Middle frontal gyrus (tissue), 1 donor: ENCODE data around the gene CCDC186.

Experiments
- DNase-seq: peaks from one replicate; pipeline ENCODE4 v3.0.0-alpha.2; 2015; ENCODE audit warnings: low spot score; ENCODE audit errors: extremely low spot score

CCDC186 gene

GRCh38 chr10:114115661-114116445, 58.1 kb downstream of the CCDC186 start:
- no peak for DNase-seq

DNA sequence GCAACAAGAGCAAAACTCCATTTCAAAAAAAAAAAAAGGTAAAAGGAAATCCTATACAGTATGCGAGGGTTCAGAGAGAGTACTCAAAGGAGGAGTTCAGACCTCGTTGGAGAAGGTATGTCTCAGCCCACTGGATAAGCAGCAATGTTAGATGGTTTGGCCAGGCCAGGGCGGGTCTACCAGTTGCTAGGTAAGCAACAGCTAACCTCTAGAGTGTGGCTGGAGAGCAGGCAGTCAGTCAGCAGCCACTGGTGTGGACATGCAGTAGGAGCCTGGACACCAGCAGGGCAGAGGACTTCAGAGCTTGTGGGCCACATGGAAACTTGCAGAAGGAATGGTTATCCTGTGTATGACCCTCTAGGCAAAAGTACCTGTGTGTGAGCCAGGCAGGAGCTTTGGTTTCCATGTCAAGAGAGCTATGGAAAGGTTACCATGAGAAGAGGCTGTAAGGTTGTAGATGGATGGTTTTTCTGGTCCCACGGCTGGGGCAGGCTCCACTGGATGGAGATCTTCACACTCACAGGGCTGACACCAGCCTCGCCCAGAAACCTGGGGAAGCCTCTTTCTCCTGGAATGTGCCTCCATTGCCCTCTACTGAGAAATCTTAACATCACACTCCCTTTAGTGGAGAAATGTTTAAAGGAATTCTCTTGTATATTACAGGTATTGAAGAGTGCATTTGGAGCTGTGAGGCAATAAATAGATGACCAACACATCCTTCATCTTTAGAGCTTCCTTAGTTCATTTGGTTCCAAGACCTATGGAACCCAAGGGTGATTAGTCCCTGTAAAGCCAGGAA, 63.6 kb downstream of the CCDC186 start:
- DNase-seq: no peak

DNA sequence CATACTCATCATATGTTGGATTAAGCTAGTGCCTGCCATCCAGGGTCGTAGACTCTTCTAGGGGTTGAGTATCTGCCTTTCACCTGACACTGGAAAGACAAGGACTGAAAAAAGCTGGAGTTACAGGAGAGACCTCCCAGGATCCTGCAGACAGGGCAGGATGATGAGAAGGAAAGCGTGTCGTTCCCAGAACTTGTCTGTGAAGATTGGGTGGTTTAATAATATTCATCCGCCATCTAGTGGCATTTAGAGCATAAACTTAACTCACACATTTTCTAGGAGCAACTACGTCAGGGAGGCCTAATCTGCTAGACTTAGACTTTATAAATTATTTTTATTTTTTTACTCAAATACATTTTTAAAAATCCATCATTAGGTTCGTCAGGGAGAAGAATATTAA, 70.7 kb downstream of the CCDC186 start:
- peak; percentile 56 for DNase-seq

DNA sequence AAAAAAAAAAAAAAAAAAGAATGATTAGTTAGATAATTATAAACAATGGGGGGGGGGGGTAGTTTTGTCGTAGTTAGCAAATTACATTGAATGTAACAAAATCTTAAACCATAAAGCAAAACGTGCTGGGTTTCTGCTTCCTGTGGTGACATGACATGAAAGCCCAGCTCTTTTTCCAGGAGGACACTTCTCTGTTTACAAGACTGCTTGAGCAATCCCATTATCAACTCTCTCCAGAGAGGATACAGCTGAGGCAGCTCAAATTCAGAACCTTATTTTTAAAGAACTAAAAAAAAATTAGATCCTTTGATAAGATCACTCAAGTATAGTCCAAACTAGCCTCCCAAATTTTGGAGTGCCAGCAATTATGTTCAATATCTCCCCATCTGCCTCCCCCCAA, 71.7 kb downstream of the CCDC186 start:
- no peak for DNase-seq

- no peak for DNase-seq
Measured at GRCh38 chr10:114100848-114101741, 72.9 kb downstream of the CCDC186 start.

GRCh38 chr10:114096864-114097263, 77.1 kb downstream of the CCDC186 start:
- DNase-seq: no peak

DNA sequence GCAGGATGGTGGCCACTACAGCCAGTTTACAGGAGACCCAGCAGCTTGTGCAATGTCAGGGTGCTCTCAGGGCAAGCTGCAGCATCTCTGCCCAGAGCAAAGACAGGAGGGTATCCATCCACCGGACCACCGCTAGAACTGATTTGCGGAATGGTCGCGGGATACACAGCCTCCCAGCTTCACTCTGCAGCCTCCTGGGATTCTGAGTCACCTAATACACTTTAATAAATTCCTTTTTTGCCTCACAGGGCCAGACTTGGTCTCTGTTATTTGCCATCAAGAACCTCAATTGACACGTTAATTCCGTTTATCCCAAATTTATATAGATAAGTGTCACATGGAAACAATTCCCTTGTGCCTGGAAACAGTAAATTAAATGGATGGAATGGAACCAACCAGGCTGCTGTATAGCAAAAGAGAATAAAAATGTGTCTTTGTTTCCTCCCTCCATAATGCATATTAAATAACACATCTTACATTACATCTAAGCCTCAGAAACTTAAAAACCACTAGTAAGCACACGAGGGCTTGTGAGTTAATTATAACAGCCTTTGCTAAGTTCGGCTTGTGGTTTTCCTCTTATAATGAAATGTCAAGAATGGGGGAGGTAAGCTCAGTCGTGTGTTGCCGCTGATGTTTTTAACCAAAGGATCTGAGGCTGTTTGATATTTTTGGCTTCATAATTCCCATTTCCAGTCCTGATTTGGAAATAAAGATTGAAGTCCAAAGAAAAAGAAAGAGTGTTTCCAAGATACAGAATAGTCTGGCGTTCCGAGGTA, 78.3 kb downstream of the CCDC186 start:
- DNase-seq: no peak

DNA sequence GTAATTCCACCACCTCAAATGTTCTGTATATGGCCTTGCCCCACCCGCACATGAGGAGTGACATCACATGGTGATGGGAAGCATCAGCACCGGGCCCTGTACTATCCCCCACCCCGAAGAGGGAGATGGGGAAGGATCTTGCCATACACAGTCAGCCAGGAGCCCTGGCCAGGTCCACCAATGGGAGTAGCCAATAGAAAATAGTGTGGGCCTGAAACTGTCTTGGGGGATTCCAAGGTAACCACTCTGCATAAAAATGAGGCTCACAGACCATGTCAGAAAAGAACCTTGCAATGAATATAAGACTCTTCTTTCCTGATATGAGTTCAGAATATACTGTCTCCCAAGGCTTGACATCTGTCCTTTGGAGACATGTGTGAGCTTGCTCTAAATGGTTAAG, 79.2 kb downstream of the CCDC186 start:
- DNase-seq: no peak

DNA sequence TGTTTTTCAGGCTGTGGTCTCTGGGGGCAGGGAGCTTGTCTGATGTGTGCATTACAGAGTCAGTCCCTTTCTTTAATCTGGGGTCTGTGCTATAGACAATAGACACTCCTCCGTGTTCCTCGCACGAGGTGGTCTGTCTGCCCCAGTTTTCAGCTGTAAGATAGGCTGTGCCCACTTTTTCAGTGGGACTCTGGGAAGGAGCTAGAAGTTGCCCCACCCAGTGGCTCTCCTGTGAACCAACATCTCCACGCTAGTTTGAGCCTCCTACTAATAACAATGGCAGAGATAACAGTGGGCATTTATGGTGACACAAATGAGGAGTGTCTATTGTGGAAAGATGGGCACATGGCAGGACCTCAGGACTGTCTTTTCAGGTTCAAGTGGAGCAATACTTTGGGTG, 86.3 kb downstream of the CCDC186 start:
- DNase-seq: no peak

- DNase-seq: no peak
Measured at GRCh38 chr10:114087255-114087654, 86.7 kb downstream of the CCDC186 start.

GRCh38 chr10:114084215-114084614, 89.8 kb downstream of the CCDC186 start:
- DNase-seq: no peak

DNA sequence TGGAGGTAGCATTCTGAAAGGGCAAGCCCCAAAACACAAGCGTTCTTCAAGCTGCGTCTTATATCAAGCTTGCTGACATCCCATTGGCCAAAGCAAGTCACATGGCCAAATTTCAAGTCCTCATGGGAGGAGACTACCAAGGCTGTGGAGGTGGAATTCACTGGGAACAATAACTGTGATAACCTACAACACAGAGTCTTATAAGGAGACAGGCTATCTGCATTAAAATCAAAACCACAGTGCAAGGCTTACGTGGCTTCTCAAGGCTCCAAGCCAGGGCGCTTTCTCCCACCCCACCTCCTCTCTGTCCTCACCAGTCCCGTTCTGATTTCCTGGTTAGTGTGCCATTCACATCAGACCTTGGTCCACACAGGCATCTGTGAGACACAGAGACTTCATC, 91.0 kb downstream of the CCDC186 start:
- DNase-seq: no peak

- no peak for DNase-seq
Measured at GRCh38 chr10:114081911-114082583, 92.0 kb downstream of the CCDC186 start.

DNA sequence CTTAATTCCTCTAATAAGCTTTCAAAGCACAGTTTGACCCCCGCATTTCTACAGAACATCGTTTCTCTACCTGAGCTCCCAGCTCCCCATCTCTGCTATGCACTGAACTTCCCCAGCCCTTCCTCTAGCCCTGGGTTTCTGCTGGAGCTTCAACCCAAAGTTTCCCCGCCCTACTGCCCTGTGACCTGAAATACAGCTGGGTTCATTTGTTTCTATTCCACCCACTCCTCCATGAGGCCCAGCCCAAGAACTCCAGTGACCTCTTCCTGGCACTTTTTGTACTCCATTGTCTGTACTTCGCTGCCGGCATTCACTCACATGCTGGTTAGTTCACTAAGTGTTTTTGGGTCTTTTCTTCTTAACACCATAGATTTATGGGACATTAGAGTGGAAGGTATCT, 94.6 kb downstream of the CCDC186 start:
- no peak for DNase-seq

DNA sequence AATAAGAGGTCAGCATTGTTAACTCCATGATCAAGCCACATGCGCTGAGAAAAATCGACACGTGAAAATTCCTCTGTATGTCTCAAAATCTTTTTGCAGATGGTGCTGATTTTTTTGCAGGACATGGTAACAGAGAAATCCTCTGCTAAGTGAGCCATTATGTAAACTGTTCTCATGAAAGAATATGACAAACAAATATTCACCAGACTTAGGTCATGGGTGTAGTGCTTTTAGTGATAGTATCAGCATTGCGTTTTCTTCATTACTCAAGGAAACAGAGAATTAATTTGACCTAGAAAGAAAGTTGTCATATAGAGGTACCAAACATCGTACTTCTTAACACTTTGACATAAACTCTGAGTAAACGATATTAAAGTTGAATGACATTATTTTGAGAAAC, 95.7 kb downstream of the CCDC186 start:
- no peak for DNase-seq

GRCh38 chr10:114077815-114078219, 96.2 kb downstream of the CCDC186 start:
- DNase-seq: no peak

GRCh38 chr10:114077347-114077746, 96.7 kb downstream of the CCDC186 start:
- DNase-seq: no peak

- no peak for DNase-seq
Measured at GRCh38 chr10:114075093-114075492, 98.9 kb downstream of the CCDC186 start.

GRCh38 chr10:114073395-114074186, 100.4 kb downstream of the CCDC186 start:
- DNase-seq: no peak

DNA sequence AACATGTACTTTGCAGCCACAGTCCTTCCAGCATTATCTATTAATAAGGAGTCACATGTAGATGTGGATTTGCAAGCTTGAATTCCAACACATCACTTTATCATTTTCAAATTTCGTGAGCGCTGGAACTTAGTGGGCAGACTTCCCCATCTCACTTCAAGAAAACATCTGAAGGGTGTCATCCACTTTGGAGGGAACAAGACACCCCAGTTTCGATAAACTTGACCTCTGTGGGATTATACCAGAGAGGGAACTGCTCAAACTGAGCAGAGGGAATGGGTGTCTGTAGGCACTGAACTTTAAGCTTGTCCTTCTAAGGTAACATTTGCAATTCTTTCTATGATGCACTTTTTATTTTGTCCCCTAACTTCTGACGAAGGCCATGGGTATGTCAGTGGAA, 102.8 kb downstream of the CCDC186 start:
- DNase-seq: no peak
